Measurements from ENCODE around the gene PPIL4. TPM values are rescaled to one million over a fixed set of nuclear protein-coding genes. Genes with fewer than 3 reads are reported as not detected.

PPIL4 gene
- total and polyA plus RNA-seq, 2 of the 13 experiments (the other 11 are each of a cell fraction or from before 2014, with no cell fraction given), result 5.5 to 46.0 TPM

GRCh38 chr6:149545754-149546471, at the start of gene PPIL4 (continued):
- TF ChIP-seq ZNF142 (CRISPR knock-in tag; IDR thresholded peaks at IDR 0.05) (peak; percentile 78; the same call in 1 of the 2 replicates), ZNF816 (CRISPR knock-in tag; IDR thresholded peaks at IDR 0.05; ENCODE audit: borderline replicate concordance) (peak; percentile 74; the same call in 1 of the 2 replicates), HOXA5 (CRISPR knock-in tag; IDR thresholded peaks at IDR 0.05) (peak; percentile 94), ZNF503 (CRISPR knock-in tag; IDR thresholded peaks at IDR 0.05) (peak; percentile 69), SRSF1 (optimal IDR thresholded peaks at IDR 0.05; ENCODE audit: low read depth, low read length) (peak; percentile 73), THYN1 (CRISPR knock-in tag; IDR thresholded peaks at IDR 0.05; ENCODE audit: borderline replicate concordance, low read depth) (no peak), SP1 (IDR thresholded peaks at IDR 0.05) (no peak), SP1 (CRISPR knock-in tag; IDR thresholded peaks at IDR 0.05) (peak; percentile 94), ARNT2 (CRISPR knock-in tag; IDR thresholded peaks at IDR 0.05; ENCODE audit: low read depth) (peak; percentile 85; the same call in 1 of the 2 replicates), NR3C1 (CRISPR knock-in tag; IDR thresholded peaks at IDR 0.05) (no peak), NR2F1 (CRISPR knock-in tag; IDR thresholded peaks at IDR 0.05) (no peak), NFIC (IDR thresholded peaks at IDR 0.05; ENCODE audit: low read length) (no peak), MAFK (conservative IDR thresholded peaks at IDR 0.05 in 1 of 2, IDR thresholded peaks at IDR 0.05 in 1 of 2; ENCODE audit: low read length in 2 of 2) (0 out of 4 replicates have a peak, but pooled peaks of 1 of the 2 experiments have one; percentile 5), SIN3B (IDR thresholded peaks at IDR 0.05; ENCODE audit: low read length) (peak; percentile 99), ZNF773 (CRISPR knock-in tag; IDR thresholded peaks at IDR 0.05; ENCODE audit: borderline replicate concordance) (peak; percentile 42; the same call in 1 of the 2 replicates), BHLHE40 (IDR thresholded peaks at IDR 0.05; ENCODE audit: low read length) (peak; percentile 49; the same call in 1 of the 2 replicates), ZNF558 (CRISPR knock-in tag; IDR thresholded peaks at IDR 0.05; ENCODE audit: borderline replicate concordance) (no peak; the same call in 1 of the 2 replicates), ELK4 (CRISPR knock-in tag; IDR thresholded peaks at IDR 0.05; ENCODE audit: borderline replicate concordance) (peak; percentile 74; the same call in 1 of the 2 replicates), GTF2F1 (IDR thresholded peaks at IDR 0.05; ENCODE audit: low read length) (no peak; the same call in 1 of the 2 replicates), CEBPG (CRISPR knock-in tag; IDR thresholded peaks at IDR 0.05) (peak; percentile 80), LCORL (IDR thresholded peaks at IDR 0.05) (no peak), LCORL (CRISPR knock-in tag; IDR thresholded peaks at IDR 0.05) (peak; percentile 61), SMAD3 (CRISPR knock-in tag; IDR thresholded peaks at IDR 0.05) (peak; percentile 89)
